AG08395 (cell line): ENCODE results near the gene KRTAP20-2.

ENCODE experiments used
- DNase-seq: peaks from one replicate; pipeline ENCODE4 v3.0.0; 2012; ENCODE audit warnings: mixed read lengths, low spot score

Gene KRTAP20-2

DNA sequence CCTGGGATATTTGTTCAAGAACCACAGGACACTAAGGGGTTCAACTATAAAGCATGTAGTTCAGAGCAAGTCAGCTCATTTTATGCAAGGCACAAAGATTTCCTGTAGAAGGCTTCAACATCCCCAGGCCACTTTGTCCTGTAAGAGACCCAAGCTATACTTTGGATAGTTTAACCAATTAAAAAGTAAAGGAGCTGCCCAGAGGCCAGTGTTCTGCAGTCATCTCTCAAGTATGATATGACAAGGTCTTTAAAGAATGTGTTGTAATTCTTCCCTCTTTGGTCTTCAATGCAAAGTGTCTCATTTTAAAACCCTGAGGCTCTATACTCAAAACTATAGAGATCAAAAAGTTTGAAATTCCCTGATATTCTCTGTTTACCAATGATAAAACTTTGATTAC is 41.7 kb downstream of the KRTAP20-2 start:
- no peak for DNase-seq

- DNase-seq, result no peak
Measured at GRCh38 chr21:30680586-30680985, 45.6 kb downstream of the KRTAP20-2 start.

DNA sequence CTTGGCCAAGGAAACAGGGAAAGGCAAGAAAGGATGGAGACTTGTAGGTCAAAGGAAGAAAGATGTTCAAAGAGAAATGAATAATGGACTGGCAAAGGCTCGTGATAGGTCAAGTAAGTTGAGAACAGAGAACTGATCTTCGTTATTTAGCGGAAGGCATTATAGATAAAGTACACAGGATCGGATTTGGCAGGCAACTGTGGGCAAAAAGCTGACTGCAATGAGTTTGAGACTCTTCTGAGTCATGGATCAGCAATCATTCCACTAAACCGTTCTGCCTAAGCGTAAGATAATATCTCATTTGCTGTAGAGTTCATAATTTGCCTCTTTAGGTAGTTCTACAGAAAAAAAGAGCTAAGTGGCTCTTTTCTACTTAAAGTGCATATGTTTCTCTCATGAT is 49.5 kb downstream of the KRTAP20-2 start:
- no peak for DNase-seq
